Fibroblast of lung (primary cell): ENCODE results near the gene GFPT2.

Source experiments
- CTCF ChIP-seq, 2 donors: IDR thresholded peaks in 1 of 2; conservative IDR thresholded peaks in 1 of 2; 1 replicate in 1 of 2; 2 replicates in 1 of 2; pipeline ENCODE4 v1.5.1; 2011 to 2012; ENCODE audit warnings: low read length in 2 of 2, control low read depth in 1 of 2, inconsistent platforms in 1 of 2, low read depth in 1 of 2, mild to moderate bottlenecking in 1 of 2
- EZH2 ChIP-seq: IDR thresholded peaks from 2 replicates; pipeline ENCODE4 v1.5.1; 2012; ENCODE audit warnings: low read length, control low read depth, mild to moderate bottlenecking; ENCODE audit errors: missing control alignments

- TF ChIP-seq CTCF (conservative IDR thresholded peaks at IDR 0.05 in 1 of 2, IDR thresholded peaks at IDR 0.05 in 1 of 2; ENCODE audit: low read depth in 1 of 2, low read length in 2 of 2) (no peak), EZH2 (no peak)
These were observed 36.3 kb upstream of the GFPT2 start for GRCh38 chr5:180389252-180390101.
